PC-9 (cell line): ENCODE data around the gene ROM1. TPM values are rescaled to one million over a fixed set of nuclear protein-coding genes. Genes with fewer than 3 reads are reported as not detected.
"Not testable (repeated sequence)": the region's sequence is repeated elsewhere in the genome, so short reads cannot be mapped to it uniquely, and the experiment has no call there.

Experiments
- BruUV-seq: library from RNA; stranded (reverse); fragments of 400-500 nt; replicated peaks from 2 replicates; lab custom pipeline; 2021; lab: Mats Ljungman, UMichigan
- CTCF ChIA-PET: fragments of 300-600 bp; sonication (Branson Sonifier 250); formaldehyde crosslinking; loops from one replicate; lab custom pipeline; 2022; ENCODE audit warnings: antibody characterized with exemption; lab: Charles Lee
- POLR2A ChIA-PET: fragments of 300-600 bp; sonication (Branson Sonifier 250); formaldehyde crosslinking; loops from one replicate; lab custom pipeline; 2022; ENCODE audit warnings: antibody characterized with exemption; ENCODE audit not compliant: unreplicated experiment; lab: Charles Lee
- DNase-seq, 2 experiments: peaks; one replicate each; pipeline versions ENCODE4 v3.0.0 to v3.0.0-alpha.2; 2015 to 2022; ENCODE audit warnings: mixed read lengths in 1 of 2
- H2AFZ ChIP-seq: fragments of 200-600 bp; sonication (generic); 2 replicates; pipeline ENCODE4 v1.8.1; 2017; ENCODE audit warnings: antibody characterized with exemption
- H3F3A ChIP-seq: fragments of 200-600 bp; sonication (generic); 2 replicates; pipeline ENCODE4 v1.8.1; 2017; ENCODE audit warnings: antibody characterized with exemption, mild to moderate bottlenecking, low read depth; ENCODE audit not compliant: insufficient read depth
- H3K27ac ChIP-seq: fragments of 200-600 bp; sonication (generic); 2 replicates; pipeline ENCODE4 v1.6.1; 2016; ENCODE audit warnings: mixed run types
- H3K27me3 ChIP-seq: fragments of 200-600 bp; sonication (generic); 2 replicates; pipeline ENCODE4 v1.6.1; 2016; ENCODE audit warnings: low read depth, mixed run types; ENCODE audit not compliant: insufficient read depth
- H3K36me3 ChIP-seq: fragments of 200-600 bp; sonication (generic); 2 replicates; pipeline ENCODE4 v1.6.1; 2016; ENCODE audit warnings: low read depth, mixed run types
- H3K4me1 ChIP-seq: fragments of 200-600 bp; sonication (generic); replicated peaks from 2 replicates; pipeline ENCODE4 v1.6.1; 2016; ENCODE audit warnings: mixed run types; ENCODE audit not compliant: insufficient read depth
- H3K4me2 ChIP-seq: fragments of 200-600 bp; sonication (generic); 2 replicates; pipeline ENCODE4 v1.6.1; 2017; ENCODE audit warnings: mixed run types
- H3K4me3 ChIP-seq: fragments of 200-600 bp; sonication (generic); 2 replicates; pipeline ENCODE4 v1.6.1; 2016; ENCODE audit warnings: mixed run types
- H3K79me2 ChIP-seq: fragments of 200-600 bp; sonication (generic); 2 replicates; pipeline ENCODE4 v1.6.1; 2017; ENCODE audit warnings: low read depth, mixed run types
- H3K9me2 ChIP-seq: fragments of 200-600 bp; sonication (generic); 2 replicates; pipeline ENCODE4 v1.8.1; 2017; ENCODE audit warnings: mild to moderate bottlenecking; ENCODE audit not compliant: insufficient read depth
- H3K9me3 ChIP-seq: fragments of 200-600 bp; sonication (generic); 2 replicates; pipeline ENCODE4 v1.8.1; 2016; ENCODE audit warnings: low read depth; ENCODE audit not compliant: insufficient read depth
- H4K20me1 ChIP-seq: fragments of 200-600 bp; sonication (generic); 2 replicates; pipeline ENCODE4 v1.8.1; 2017; ENCODE audit not compliant: insufficient read depth
- EZH2 ChIP-seq: fragments of 200-600 bp; sonication (generic); IDR thresholded peaks from 2 replicates; pipeline ENCODE4 v1.8.0; 2017; ENCODE audit warnings: antibody characterized with exemption, low read depth
- intact Hi-C: fragments of 100-400 bp; cut with micrococcal nuclease; formaldehyde crosslinking; loops from one replicate; pipeline ENCODE4 v1.10.0; 2022; ENCODE audit not compliant: unreplicated experiment
- total RNA-seq: library from RNA; stranded (reverse); gene quantifications from 2 replicates; pipeline ENCODE4 v1.2.3, GENCODE V29; 2021
- TF ChIP-seq, protein P1 (sequence below): fragments of 200-600 bp; sonication (generic); conservative IDR thresholded peaks from 2 replicates; pipeline ENCODE4 v1.6.1; 2017; ENCODE audit warnings: mixed run types, antibody characterized with exemption, mild to moderate bottlenecking, moderate library complexity

Gene ROM1
- total RNA-seq, 1 experiment from 2014 or later: 6.2 TPM

DNA sequence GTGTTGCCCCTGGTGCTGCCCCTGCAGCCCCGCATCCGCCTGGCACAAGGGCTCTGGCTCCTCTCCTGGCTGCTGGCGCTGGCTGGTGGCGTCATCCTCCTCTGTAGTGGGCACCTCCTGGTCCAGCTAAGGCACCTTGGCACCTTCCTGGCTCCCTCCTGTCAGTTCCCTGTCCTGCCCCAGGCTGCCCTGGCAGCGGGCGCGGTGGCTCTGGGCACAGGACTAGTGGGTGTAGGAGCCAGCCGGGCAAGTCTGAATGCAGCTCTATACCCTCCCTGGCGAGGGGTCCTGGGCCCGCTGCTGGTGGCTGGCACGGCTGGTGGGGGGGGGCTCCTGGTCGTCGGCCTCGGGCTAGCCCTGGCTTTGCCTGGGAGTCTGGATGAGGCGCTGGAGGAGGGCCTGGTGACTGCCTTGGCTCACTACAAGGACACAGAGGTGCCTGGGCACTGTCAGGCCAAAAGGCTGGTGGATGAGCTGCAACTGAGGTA, 278 bp downstream of the ROM1 start:
- no peak for TF ChIP-seq EZH2
- TF ChIP-seq, protein P1, sequence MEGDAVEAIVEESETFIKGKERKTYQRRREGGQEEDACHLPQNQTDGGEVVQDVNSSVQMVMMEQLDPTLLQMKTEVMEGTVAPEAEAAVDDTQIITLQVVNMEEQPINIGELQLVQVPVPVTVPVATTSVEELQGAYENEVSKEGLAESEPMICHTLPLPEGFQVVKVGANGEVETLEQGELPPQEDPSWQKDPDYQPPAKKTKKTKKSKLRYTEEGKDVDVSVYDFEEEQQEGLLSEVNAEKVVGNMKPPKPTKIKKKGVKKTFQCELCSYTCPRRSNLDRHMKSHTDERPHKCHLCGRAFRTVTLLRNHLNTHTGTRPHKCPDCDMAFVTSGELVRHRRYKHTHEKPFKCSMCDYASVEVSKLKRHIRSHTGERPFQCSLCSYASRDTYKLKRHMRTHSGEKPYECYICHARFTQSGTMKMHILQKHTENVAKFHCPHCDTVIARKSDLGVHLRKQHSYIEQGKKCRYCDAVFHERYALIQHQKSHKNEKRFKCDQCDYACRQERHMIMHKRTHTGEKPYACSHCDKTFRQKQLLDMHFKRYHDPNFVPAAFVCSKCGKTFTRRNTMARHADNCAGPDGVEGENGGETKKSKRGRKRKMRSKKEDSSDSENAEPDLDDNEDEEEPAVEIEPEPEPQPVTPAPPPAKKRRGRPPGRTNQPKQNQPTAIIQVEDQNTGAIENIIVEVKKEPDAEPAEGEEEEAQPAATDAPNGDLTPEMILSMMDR: no peak
- H3K4me1 ChIP-seq: peaks cover 35% of the 10 kb centered on the region
- POLR2A ChIA-PET: interaction anchor here (1.0 kb wide), 1 partner anchor 8 kb away, joined by 3 read pairs; the partner anchor contains the start of gene B3GAT3

DNA sequence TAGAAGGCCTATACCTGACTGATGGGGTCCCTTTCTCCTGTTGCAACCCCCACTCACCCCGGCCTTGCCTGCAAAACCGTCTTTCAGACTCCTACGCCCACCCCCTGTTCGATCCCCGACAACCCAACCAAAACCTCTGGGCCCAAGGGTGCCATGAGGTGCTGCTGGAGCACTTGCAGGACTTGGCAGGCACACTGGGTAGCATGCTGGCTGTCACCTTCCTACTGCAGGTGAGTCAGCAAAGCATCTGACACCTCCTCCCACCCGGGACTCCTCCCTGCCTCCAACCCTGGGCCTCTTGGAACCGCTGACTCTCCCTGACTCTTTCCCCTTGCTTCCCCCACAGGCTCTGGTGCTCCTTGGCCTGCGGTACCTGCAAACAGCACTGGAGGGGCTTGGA, 1.2 kb downstream of the ROM1 start:
- no peaks in the 10 kb centered on the region for H3K9me3 ChIP-seq
- no peak for TF ChIP-seq EZH2
- no peak overlapping the region for H2AFZ ChIP-seq
- intact Hi-C loops: loop anchor here (5.0 kb wide), 6 partner anchors 33 to 268 kb away; partner anchors contain the start of genes BSCL2, EEF1G, GANAB and GNG3
- peaks cover 6% of the 10 kb centered on the region; the same call in 1 of the 2 replicates for H3K36me3 ChIP-seq
- peak; percentile 72 to 75 for DNase-seq
- CTCF ChIA-PET: interaction anchor here (0.6 kb wide), 1 partner anchor 239 kb away, joined by 4 read pairs; no protein-coding TSS in a partner anchor
- H3K27ac ChIP-seq: peak overlapping the region; percentile 66
- peak overlapping the region; percentile 57 for H3K4me2 ChIP-seq
- no peaks in the 10 kb centered on the region for H4K20me1 ChIP-seq
- peaks cover 47% of the 10 kb centered on the region for H3F3A ChIP-seq
- POLR2A ChIA-PET: no interaction called here
- peaks cover 18% of the 10 kb centered on the region for H3K79me2 ChIP-seq
- no peaks in the 10 kb centered on the region for H3K27me3 ChIP-seq
- no peaks in the 10 kb centered on the region for H3K9me2 ChIP-seq
- H3K4me1 ChIP-seq: peaks cover 35% of the 10 kb centered on the region
- H3K4me3 ChIP-seq: no peak overlapping the region
- no TSS peak for BruUV-seq

More for the DNA sequence above, 278 bp downstream of the ROM1 start:
- CTCF ChIA-PET: interaction anchor here (0.7 kb wide), 1 partner anchor 12 kb away, joined by 3 read pairs; no protein-coding TSS in a partner anchor
- H2AFZ ChIP-seq: 0 out of 2 replicates have a peak overlapping the region, but pooled peaks have one; percentile 30
- no peaks in the 10 kb centered on the region for H3K9me2 ChIP-seq
- peaks cover 47% of the 10 kb centered on the region for H3F3A ChIP-seq
- H3K79me2 ChIP-seq: peaks cover 18% of the 10 kb centered on the region
- H3K27me3 ChIP-seq: no peaks in the 10 kb centered on the region
- no peak for DNase-seq
- peaks cover 6% of the 10 kb centered on the region; the same call in 1 of the 2 replicates for H3K36me3 ChIP-seq
- peak overlapping the region; percentile 66 for H3K27ac ChIP-seq
- intact Hi-C loops: loop anchor here (5.0 kb wide), 6 partner anchors 34 to 269 kb away; partner anchors contain the start of genes BSCL2, EEF1G, GANAB and GNG3
- no peaks in the 10 kb centered on the region for H4K20me1 ChIP-seq
- no TSS peak for BruUV-seq
- H3K9me3 ChIP-seq: no peaks in the 10 kb centered on the region
- peak overlapping the region; percentile 88 for H3K4me2 ChIP-seq
- H3K4me3 ChIP-seq: peak overlapping the region; percentile 85; the same call in 1 of the 2 replicates

DNA sequence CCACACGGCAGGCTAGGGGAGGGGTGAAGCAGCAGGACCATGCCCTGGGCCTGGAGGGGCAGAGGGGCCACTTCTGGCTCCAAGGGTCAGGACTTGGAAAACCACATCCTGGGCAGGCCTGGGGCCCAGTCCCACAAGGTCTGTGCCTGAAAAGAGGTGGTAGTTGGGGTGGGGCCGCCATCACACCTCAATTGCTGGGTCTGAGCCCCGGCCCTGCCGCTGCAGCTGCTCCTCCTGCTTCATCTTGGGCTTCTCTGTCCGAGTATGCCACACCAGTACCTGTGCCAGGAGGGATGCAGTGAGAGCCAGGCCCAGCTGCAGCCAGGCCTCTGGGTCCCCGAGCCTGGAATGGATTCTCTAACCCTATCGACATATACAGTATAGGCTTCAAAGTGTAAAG, 2.5 kb downstream of the ROM1 start:
- no peak overlapping the region for H3K4me2 ChIP-seq
- H3K79me2 ChIP-seq: peaks cover 20% of the 10 kb centered on the region
- TF ChIP-seq, protein P1: no peak
- no peak for TF ChIP-seq EZH2
- H3K4me3 ChIP-seq: no peak overlapping the region
- peaks cover 38% of the 10 kb centered on the region for H3K4me1 ChIP-seq
- H3K9me3 ChIP-seq: no peaks in the 10 kb centered on the region
- no TSS peak for BruUV-seq
- DNase-seq: no peak
- POLR2A ChIA-PET: interaction anchor here (0.6 kb wide), 1 partner anchor 39 kb away, joined by 3 read pairs; no protein-coding TSS in a partner anchor
- no peak overlapping the region for H3K27ac ChIP-seq
- no peak overlapping the region for H2AFZ ChIP-seq
- peaks cover 42% of the 10 kb centered on the region for H3F3A ChIP-seq
- no peaks in the 10 kb centered on the region for H3K27me3 ChIP-seq
- intact Hi-C loops: no loop called here
- CTCF ChIA-PET: no interaction called here
- H3K36me3 ChIP-seq: no peaks in the 10 kb centered on the region
- no peaks in the 10 kb centered on the region for H4K20me1 ChIP-seq
- no peaks in the 10 kb centered on the region for H3K9me2 ChIP-seq

DNA sequence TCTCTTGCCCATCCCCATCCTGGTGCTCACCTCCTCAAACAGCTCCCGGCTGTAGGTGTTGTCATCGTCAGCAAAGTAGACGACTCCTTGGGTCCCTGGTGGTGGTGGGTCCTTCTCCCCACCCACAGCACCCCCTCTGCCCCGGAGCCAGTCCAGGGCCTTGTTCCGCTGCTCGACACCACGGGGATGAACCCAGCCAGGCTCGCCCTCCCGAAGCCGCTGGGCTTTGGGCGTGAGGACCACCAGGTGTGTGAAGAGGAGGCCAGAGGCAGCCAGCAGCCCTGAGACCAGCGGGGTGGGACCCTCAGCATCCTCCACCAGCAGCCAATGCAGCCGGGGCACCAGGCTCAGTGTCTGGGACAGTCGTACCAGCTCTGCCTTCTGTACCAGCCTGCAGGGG, 3.9 kb downstream of the ROM1 start:
- CTCF ChIA-PET, H3K9me2 ChIP-seq, H3K27me3 ChIP-seq, DNase-seq, H2AFZ ChIP-seq, H3K27ac ChIP-seq, H3K36me3 ChIP-seq, H3K4me3 ChIP-seq, H3K4me2 ChIP-seq, H4K20me1 ChIP-seq, intact Hi-C loops, BruUV-seq, H3K9me3 ChIP-seq: not testable (repeated sequence)
- Histone ChIP-seq H3K79me2 (peaks cover 18% of the 10 kb centered on the region), H3K4me1 (peaks cover 35% of the 10 kb centered on the region), H3F3A (peaks cover 43% of the 10 kb centered on the region)
- POLR2A ChIA-PET: interaction anchor here (0.6 kb wide), 1 partner anchor 25 kb away, joined by 7 read pairs; no protein-coding TSS in a partner anchor
